ENCODE results near the gene CIB1. TPM values are rescaled to one million over a fixed set of nuclear protein-coding genes. Genes with fewer than 3 reads are reported as not detected.
A peak's percentile ranks its signal among the peaks of the same experiment; 100 is the strongest.

The CIB1 gene
- total and polyA plus RNA-seq, 10 of the 15 experiments (the other 5 are each of a cell fraction or from before 2014, with no cell fraction given) = 10.8 to 155 (median 81.9) TPM

DNA sequence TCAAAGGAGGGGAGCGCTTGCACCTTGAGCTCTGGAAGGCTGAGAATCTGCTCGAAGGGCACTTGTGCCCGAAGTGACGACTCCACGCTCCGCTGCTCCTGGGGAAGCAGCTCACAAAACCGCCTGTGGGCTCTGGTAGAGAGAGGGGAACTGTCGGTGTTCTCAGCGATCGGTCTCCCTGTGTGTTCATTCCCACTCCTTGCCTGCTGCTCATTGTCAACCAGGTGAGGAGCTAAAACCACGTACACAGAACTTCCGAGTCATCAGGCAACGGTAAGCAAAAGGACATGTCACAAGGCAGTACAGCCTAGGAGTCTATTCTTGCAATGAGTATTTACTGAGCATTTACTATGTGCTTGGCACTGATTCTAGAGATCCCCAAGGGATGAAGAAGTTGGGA is 1.5 kb downstream of the CIB1 start (continued):
- TF ChIP-seq, protein P1, sequence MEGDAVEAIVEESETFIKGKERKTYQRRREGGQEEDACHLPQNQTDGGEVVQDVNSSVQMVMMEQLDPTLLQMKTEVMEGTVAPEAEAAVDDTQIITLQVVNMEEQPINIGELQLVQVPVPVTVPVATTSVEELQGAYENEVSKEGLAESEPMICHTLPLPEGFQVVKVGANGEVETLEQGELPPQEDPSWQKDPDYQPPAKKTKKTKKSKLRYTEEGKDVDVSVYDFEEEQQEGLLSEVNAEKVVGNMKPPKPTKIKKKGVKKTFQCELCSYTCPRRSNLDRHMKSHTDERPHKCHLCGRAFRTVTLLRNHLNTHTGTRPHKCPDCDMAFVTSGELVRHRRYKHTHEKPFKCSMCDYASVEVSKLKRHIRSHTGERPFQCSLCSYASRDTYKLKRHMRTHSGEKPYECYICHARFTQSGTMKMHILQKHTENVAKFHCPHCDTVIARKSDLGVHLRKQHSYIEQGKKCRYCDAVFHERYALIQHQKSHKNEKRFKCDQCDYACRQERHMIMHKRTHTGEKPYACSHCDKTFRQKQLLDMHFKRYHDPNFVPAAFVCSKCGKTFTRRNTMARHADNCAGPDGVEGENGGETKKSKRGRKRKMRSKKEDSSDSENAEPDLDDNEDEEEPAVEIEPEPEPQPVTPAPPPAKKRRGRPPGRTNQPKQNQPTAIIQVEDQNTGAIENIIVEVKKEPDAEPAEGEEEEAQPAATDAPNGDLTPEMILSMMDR (IDR thresholded peaks at IDR 0.05 in 2 of 3, conservative IDR thresholded peaks at IDR 0.05 in 1 of 3; ENCODE audit: control insufficient read depth in 2 of 3, extremely low read depth in 1 of 3, insufficient read depth in 1 of 3, low read depth in 3 of 3, low read length in 3 of 3) = no peak
- 0 out of 2 replicates have a peak, but pooled peaks have one; percentile 67 for TF ChIP-seq SMARCA5 (IDR thresholded peaks at IDR 0.05)

DNA sequence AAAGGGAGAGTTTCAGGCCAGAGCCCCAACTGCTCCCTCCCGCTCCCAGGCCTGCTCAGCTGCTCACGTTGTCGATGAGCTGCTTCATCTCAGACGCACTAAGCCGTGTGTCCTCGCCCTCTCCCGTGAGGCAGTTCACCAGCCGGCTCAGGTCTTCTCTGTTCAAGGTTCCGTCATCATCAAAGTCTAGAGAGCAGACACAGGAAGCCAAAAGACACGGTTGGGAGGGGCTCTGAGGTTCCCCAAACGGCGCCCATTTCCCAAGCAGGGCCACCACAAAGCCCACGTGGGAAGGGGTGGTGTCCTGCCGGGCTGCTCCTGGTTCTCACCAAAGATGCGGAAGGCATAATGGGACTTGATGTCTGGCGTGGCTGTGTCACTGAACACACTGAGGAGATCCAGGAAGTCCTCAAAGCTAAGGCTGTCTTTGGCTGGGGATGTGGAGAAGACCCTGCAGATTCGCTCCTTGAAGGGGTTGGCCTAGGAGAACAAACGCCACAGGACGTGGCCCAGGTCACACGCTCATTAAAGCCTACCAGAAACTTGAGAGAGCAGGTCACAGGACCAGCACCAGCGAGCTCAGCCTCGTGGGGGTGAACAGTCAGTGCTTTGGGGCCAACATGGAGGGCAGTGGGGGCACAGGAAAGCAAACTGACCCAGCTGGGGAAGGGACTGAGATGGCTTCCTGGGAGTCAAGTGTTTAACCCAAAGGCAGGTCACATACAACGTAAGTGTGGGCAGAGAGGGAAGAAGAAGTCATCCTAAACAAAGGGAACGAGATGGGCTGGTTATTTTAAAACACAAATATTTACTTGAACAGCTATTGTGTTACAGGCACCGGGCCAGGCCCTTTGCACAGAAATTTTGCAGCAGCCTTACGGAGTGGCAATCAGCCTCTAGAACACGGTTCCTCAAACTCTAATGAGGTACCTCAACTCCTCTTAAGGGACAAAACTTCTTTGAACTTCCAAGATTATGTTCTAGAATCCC is 2.4 kb downstream of the CIB1 start:
- intact Hi-C loops (cut with micrococcal nuclease; ENCODE audit: unreplicated experiment) = loop anchor here (2.0 to 5.0 kb wide), 6 partner anchors 27 to 431 kb away; partner anchors contain the start of gene AP3S2
- Histone ChIP-seq H3K9me3 (replicated peaks; ENCODE audit: control insufficient read depth, insufficient read depth, low read length) (no peaks in the 10 kb centered on the region), H3K27me3 (replicated peaks in 1 of 2; ENCODE audit: control insufficient read depth in 2 of 2, insufficient read depth in 2 of 2, low read length in 1 of 2) (no peaks in the 10 kb centered on the region), H3K4me1 (ENCODE audit: control insufficient read depth, insufficient read depth, low read length) (peaks cover 28% of the 10 kb centered on the region), H3K4me2 (ENCODE audit: control insufficient read depth, insufficient read depth) (peak overlapping the region; percentile 88), H3K79me2 (ENCODE audit: control insufficient read depth, insufficient read depth, low read length) (peaks cover 19% of the 10 kb centered on the region), H3K9ac (ENCODE audit: control insufficient read depth, insufficient read depth, low read length) (peak overlapping the region; percentile 85), H3K27ac (ENCODE audit: control insufficient read depth, insufficient read depth) (peak overlapping the region; percentile 66), H4K20me1 (ENCODE audit: control insufficient read depth, insufficient read depth) (no peaks in the 10 kb centered on the region), H3K4me3 (peak overlapping the region; percentile 79), H2AFZ (ENCODE audit: control insufficient read depth, low read depth, low read length) (peak overlapping the region; percentile 54), H3K36me3 (ENCODE audit: control insufficient read depth in 2 of 2, insufficient read depth in 2 of 2, low read length in 1 of 2) (peaks cover 14 to 16% of the 10 kb centered on the region in 2 experiments; a peak in 3 of 4 replicates)
- 11% methylated on average over 27 of the region's 27 CpGs for WGBS (ENCODE audit: insufficient coverage, insufficient replicate concordance, low lambda C conversion rate, missing lambda C conversion rate)
- POLR2A ChIA-PET = interaction anchor here (0.5 to 4.9 kb wide), 16 partner anchors 10 to 230 kb away, joined by 3 to 31 read pairs (median 4); partner anchors contain the start of gene SEMA4B
- peak; percentile 32 for DNase-seq (ENCODE audit: low read depth, low spot score)
- BruUV-seq (replicated peaks) = no TSS peak
- in situ Hi-C loops (cut with MboI) = no loop called here
- RAD21 ChIA-PET (ENCODE audit: unreplicated experiment) = interaction anchor here (0.8 to 3.6 kb wide), 15 partner anchors 9 to 130 kb away, joined by 3 to 47 read pairs (median 4); partner anchors contain the start of genes NGRN and SEMA4B
- CTCF ChIA-PET = interaction anchor here (1.0 to 4.8 kb wide), 23 partner anchors 10 to 700 kb away, joined by 3 to 38 read pairs (median 4); partner anchors contain the start of gene SEMA4B
- SMC1A ChIA-PET (ENCODE audit: uncharacterized antibody, unreplicated experiment) = interaction anchor here (0.7 to 4.5 kb wide), 27 partner anchors 9 to 702 kb away, joined by 3 to 70 read pairs (median 5); partner anchors contain the start of genes NGRN and TTLL13
- peak; percentile 53 for ATAC-seq
- peak; percentile 78 for FAIRE-seq
- TF ChIP-seq YY1 (IDR thresholded peaks at IDR 0.05; ENCODE audit: low read depth, low read length) = 0 out of 2 replicates have a peak, but pooled peaks have one; percentile 56
- no peak for TF ChIP-seq NRF1 (conservative IDR thresholded peaks at IDR 0.05; ENCODE audit: low read depth, low read length)
- TF ChIP-seq, protein P2, sequence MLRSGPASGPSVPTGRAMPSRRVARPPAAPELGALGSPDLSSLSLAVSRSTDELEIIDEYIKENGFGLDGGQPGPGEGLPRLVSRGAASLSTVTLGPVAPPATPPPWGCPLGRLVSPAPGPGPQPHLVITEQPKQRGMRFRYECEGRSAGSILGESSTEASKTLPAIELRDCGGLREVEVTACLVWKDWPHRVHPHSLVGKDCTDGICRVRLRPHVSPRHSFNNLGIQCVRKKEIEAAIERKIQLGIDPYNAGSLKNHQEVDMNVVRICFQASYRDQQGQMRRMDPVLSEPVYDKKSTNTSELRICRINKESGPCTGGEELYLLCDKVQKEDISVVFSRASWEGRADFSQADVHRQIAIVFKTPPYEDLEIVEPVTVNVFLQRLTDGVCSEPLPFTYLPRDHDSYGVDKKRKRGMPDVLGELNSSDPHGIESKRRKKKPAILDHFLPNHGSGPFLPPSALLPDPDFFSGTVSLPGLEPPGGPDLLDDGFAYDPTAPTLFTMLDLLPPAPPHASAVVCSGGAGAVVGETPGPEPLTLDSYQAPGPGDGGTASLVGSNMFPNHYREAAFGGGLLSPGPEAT (IDR thresholded peaks at IDR 0.05; ENCODE audit: low read depth) = no peak; the same call in 1 of the 2 replicates
- no peak for TF ChIP-seq SP1 (IDR thresholded peaks at IDR 0.05; ENCODE audit: low read depth, low read length)
- TF ChIP-seq TARDBP (IDR thresholded peaks at IDR 0.05; ENCODE audit: borderline replicate concordance) = no peak
- 0 out of 2 replicates have a peak, but pooled peaks have one; percentile 31 for TF ChIP-seq LARP7 (IDR thresholded peaks at IDR 0.05)
- peak; percentile 78 for TF ChIP-seq NBN (IDR thresholded peaks at IDR 0.05)
- no peak for TF ChIP-seq TCF12 (IDR thresholded peaks at IDR 0.05; ENCODE audit: low read depth, low read length)
- TF ChIP-seq RFX5 (IDR thresholded peaks at IDR 0.05; ENCODE audit: low read depth, low read length) = no peak
- TF ChIP-seq ETV6 (conservative IDR thresholded peaks at IDR 0.05 in 1 of 2, IDR thresholded peaks at IDR 0.05 in 1 of 2; ENCODE audit: borderline replicate concordance in 1 of 2, low read depth in 1 of 2) = no peak
- 0 out of 2 replicates have a peak, but pooled peaks have one; percentile 25 for TF ChIP-seq TAF1 (IDR thresholded peaks at IDR 0.05; ENCODE audit: borderline replicate concordance, low read depth, low read length)
- TF ChIP-seq, protein P3, sequence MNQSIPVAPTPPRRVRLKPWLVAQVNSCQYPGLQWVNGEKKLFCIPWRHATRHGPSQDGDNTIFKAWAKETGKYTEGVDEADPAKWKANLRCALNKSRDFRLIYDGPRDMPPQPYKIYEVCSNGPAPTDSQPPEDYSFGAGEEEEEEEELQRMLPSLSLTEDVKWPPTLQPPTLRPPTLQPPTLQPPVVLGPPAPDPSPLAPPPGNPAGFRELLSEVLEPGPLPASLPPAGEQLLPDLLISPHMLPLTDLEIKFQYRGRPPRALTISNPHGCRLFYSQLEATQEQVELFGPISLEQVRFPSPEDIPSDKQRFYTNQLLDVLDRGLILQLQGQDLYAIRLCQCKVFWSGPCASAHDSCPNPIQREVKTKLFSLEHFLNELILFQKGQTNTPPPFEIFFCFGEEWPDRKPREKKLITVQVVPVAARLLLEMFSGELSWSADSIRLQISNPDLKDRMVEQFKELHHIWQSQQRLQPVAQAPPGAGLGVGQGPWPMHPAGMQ (IDR thresholded peaks at IDR 0.05; ENCODE audit: borderline replicate concordance) = no peak
